NCI-H1694 (cell line): ENCODE data around the gene SLC2A2.

Source experiments
- DNase-seq: peaks from one replicate; lab custom pipeline; 2025; lab: John Stamatoyannopoulos, UW

Gene SLC2A2

DNA sequence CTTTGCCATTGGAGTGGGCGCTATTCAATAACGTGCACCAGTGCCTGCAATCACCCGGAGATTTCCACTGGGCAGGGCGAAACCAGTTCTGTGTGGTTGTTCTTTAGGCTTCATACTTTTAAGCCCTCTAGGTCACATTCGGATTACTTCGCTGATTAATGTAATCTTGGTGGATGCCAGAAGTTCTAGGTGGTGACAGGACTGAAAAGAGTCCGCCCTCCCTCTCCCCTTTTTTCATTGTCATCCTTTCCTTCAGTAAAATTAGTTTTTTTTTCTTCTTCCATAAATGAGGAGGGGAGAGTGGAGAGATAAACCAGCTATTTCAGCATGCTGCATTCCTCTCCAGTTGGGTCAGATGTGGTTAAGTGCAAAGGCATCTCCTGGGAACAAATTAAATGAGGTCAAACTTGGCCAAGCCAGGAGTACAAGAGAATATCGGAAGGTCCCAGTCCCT lies 2.3 kb upstream of the SLC2A2 start:
- no peak for DNase-seq

DNA sequence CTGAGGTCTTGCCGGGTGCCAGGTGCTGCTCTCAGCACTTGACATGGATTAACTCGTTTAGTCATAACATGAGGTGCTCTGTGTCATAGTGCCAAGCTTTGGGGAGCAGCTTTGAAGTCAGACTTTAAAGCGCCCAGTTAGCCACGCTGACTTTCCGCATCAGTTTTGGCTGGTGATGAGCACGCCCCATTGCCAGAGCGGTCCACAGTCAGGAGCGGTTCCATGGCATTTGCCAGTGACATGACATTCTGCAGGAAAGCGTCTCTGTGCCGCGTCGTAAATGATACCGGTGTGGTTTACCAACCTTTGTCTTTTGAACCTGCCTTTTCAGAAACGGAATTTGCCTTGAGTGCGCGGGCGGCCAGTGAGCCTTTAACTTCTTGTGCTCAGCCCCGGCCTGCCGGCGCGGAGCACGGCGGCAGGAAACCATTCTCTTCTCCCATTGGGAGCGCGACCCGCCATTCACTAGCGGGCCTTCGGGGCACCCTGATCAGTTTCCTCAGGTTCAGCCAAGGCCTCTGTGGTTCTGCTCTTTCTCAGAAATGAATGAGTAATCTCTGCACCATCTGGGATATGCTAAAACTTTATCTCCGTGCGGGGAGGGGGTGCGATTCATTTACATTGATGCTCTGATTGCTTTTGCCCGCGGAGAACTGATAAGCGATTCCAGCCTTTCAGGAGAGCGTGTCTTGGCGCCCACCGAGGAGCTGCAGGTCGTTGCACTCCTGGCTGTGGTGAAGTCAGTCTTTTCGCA lies 1.7 kb upstream of the SLC2A2 start:
- DNase-seq = no peak

- no peak for DNase-seq
Observed at GRCh38 chr3:171023566-171023965, 3.0 kb downstream of the SLC2A2 start.

DNA sequence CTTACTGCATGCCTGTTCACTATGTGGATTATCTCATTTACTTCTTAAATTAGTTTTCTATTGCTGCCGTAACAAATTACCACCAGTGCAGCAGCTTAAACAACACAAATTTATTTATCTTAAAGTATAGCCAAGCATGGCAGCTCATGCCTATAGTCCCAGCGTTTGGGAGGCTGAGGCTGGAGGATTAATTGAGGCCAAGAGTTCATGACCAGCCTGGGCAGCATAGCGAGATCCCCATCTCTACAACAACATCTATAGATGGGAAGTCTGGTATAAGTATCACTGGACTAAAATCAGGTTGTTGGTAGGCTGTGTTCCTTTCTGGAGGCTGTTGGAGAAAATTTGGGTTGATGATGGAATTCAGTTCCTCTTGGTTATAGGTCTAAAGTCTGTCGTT lies 5.1 kb downstream of the SLC2A2 start:
- no peak for DNase-seq

- no peak for DNase-seq
Observed at GRCh38 chr3:171018156-171018935, 8.2 kb downstream of the SLC2A2 start.

- DNase-seq = no peak
Observed at GRCh38 chr3:171013822-171014748, 12.4 kb downstream of the SLC2A2 start.

DNA sequence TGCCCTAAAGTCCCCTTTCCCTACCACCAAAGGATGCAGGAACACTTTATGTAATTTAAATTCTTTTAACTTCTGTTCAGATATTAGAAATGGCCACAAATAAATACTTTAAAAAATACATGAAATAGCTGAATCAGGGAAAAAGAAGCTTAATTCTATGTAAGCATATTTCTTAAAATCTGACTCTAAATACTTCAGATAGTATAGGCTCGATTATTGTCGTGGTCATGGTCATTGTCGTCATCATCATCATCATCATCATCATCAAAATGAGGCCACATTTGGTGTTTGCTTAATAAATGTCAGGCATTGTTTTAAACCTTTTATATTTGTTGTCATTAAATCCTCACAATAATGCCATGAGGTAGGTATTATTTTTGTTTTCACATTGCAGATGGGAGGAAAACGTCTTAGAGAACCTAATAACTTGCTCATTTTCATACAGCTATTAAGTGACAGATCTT lies 14.6 kb downstream of the SLC2A2 start:
- DNase-seq = no peak

DNA sequence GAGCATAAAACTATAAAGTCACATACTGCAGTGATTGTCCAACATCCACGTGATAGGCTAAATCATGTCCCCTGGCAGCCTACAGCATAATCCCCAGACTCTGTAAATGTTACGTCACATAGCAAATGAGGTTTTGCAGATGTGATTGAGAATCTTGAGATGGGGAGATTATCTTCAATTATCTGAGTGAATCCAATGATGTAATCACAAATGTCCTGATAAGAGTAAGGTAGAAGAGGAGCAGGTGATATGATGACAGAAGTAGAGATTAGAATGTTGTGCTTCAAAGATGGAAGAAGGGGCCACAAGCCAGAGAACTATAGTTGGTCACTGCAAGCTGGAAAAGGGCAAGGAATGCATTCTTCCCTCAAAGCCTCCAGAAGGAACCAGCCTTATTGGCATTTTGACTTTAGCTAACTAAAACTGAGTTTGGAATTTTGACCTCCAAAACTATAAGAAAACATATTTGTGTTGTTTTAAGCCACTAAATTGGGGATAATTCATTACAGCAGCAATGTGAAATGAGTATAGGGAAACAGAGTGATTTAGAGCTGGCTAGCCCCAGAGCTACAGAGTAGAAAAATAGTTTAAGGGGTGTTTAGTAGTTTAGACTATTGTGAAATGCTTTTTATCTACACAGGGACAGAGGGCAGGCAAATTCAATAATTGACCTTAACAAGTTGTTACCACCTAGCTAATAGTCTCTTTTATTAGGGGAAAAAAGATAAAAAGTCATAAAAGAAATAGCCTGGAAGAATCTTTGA lies 15.2 kb downstream of the SLC2A2 start:
- DNase-seq = no peak

GRCh38 chr3:171007316-171007715 lies 19.2 kb downstream of the SLC2A2 start:
- no peak for DNase-seq

GRCh38 chr3:171005648-171006047 lies 20.9 kb downstream of the SLC2A2 start:
- no peak for DNase-seq

DNA sequence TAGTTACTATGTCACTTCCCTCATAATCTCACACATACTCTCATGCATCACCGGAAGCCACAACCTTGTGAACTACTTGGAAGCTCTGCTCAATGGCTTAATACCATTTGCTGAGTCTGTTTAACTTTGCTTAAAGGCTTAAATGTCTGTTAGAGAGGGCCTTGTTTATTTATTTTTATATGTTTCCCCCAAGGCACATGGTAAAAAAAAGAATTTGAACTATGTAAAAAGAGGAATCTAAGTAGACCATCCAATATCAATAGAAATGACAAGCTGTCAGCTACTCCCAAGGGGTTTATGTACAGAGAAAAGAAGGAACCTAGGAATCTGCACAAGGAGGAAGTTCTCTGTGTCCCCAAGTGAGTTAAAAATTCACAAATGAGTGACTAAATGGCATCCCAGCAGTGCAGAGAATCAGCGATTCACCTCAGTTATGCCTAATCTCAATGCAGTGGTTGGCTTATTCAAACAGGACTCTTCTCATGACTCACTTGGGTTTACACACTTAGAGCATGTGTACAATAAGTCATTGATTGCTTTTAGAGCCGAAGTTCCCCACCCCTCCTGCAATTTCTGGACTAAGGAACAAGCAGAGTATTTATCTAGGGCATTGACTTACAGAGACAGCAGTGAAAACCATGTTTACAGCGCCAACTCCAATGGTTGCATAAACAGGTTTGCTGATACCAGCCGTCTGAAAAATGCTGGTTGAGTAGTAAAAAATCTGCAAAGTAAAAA lies 24.4 kb downstream of the SLC2A2 start:
- no peak for DNase-seq

- no peak for DNase-seq
Observed at GRCh38 chr3:171001250-171001893, 25.1 kb downstream of the SLC2A2 start.

- DNase-seq = no peak
Observed at GRCh38 chr3:171000281-171000680, 26.2 kb downstream of the SLC2A2 start.

DNA sequence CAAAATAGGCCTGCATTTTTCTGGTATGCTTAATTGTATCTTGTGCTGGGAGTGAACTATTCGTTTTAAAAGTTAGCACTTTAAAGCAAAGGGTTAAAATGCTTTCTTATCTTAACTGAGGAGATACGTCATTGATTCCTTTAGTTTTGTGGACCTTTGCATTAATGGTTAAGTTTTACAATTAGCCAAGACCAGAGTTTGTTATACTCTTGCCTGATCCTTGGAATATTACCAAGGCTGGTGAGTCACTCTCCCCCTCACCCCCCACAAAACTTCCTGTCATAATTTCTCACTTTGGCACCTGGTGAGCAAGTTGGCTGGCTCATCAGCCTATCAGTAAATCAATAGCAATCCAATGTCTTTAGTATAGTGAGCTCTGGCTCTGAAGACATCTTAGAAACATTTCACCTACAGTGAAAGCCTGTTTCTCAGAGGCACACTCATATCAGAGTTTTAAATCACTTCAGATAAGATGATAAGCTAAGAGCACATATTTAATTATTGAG lies 26.7 kb downstream of the SLC2A2 start:
- DNase-seq = no peak

DNA sequence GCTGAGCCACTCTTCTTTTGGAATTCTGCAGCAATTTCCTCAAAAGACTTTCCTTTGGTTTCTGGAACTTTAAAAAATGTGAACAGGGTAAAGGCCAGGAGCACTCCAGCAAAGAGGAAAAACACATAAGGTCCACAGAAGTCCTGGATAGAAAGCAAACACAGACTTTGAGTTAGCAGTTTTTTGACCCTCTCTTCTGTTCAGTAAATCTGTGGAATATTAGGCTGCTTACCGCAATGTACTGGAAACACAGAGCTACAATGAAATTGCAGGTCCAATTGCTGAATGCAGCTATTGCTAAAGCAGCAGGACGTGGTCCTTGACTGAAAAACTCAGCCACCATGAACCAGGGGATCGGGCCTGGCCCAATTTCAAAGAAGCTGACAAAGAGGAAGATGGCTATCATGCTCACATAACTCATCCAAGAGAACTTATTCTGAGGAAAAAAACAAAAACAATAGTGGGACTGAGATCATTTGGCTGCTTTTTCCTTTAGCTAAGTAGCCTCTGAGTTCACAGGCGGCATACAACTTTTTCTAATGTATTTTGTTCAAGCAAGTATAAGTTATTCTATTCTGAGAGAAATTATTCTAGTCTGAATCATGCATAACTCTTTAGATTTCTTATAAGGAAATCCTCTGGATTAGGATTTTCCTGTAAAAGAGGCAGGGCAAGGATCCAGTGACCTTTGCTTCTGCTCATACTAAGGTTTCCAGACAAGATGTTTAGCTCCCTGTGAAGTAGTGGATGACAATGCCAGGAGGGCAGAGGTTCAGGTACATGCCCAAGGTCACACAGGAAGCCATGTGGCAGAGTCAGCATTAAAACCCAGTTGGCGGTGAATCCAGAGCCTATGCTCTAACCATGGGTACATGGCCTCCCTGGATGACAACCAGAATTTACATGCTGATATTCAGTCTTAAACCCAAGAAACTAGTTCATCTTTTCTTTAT lies 28.3 kb downstream of the SLC2A2 start:
- DNase-seq = no peak

- DNase-seq = no peak
Observed at GRCh38 chr3:170992854-170993253, 33.7 kb downstream of the SLC2A2 start.

DNA sequence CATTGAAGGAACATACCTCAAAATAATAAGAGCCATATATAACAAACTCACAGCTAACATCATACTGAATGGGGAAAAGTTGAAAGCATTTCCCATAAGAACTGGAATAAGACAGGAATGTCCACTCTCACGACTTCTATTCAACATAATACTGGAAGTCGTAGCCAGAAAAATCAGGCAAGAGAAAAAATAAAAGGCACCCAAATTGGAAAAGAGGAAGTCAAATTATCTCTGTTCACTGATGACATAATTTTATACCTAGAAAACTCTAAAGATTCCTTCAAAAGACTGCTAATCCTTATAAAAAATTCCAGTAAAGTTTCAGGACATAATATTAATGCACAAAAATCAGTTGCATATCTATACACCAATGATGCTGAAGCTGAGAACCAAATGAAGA lies 34.9 kb downstream of the SLC2A2 start:
- DNase-seq = no peak

DNA sequence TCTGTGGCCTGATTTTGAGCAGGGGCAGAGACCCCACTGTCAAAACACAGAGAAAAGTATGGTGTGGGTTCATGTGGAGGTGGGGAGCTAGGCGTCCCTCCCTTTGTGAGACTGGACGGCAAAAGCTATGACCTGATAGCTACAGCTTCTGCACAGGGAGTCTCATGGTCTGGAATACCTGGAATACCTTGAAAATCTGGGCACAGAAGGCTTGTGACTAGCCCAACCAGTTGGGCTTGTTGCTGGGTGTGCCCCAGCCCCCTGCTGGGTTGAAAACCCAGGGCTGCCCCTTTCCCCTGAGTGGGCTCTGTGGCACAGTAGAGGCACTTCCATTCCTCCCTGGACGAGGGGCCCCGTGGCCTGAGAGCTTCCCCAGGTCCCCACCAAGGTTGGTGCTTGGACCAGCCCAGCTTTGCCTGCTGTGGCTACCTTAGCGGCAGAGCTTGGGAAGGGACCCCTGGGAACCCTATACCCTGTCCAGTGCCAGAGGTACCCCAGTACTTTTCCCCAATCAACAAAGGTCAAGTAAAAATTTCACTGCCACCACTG lies 37.3 kb downstream of the SLC2A2 start:
- no peak for DNase-seq

GRCh38 chr3:170988378-170988777 lies 38.1 kb downstream of the SLC2A2 start:
- DNase-seq = no peak
